Measurements from ENCODE around the gene ATAD2B.

Gene ATAD2B

GRCh38 chr2:23905155-23905554, 21.8 kb downstream of the ATAD2B start:
- no peak for DNase-seq

- no peak for DNase-seq
Observed at GRCh38 chr2:23904692-23905091, 22.2 kb downstream of the ATAD2B start.

- DNase-seq = no peak
Observed at GRCh38 chr2:23904215-23904614, 22.7 kb downstream of the ATAD2B start.

GRCh38 chr2:23903034-23903433, 23.9 kb downstream of the ATAD2B start:
- DNase-seq = no peak

- DNase-seq = no peak
Observed at GRCh38 chr2:23901966-23902846, 24.7 kb downstream of the ATAD2B start.

GRCh38 chr2:23900541-23901322, 26.2 kb downstream of the ATAD2B start:
- no peak for DNase-seq

- no peak for DNase-seq
Observed at GRCh38 chr2:23900133-23900532, 26.8 kb downstream of the ATAD2B start.

GRCh38 chr2:23871206-23871605, 55.7 kb downstream of the ATAD2B start:
- DNase-seq = no peak

- no peak for DNase-seq
Observed at GRCh38 chr2:23867449-23867848, 59.5 kb downstream of the ATAD2B start.

GRCh38 chr2:23862716-23863426, 64.1 kb downstream of the ATAD2B start:
- DNase-seq = peak; percentile 8

GRCh38 chr2:23861952-23862351, 65.0 kb downstream of the ATAD2B start:
- DNase-seq = no peak

- no peak for DNase-seq
Observed at GRCh38 chr2:23859983-23860382, 66.9 kb downstream of the ATAD2B start.

- no peak for DNase-seq
Observed at GRCh38 chr2:23859234-23859633, 67.7 kb downstream of the ATAD2B start.

- DNase-seq = no peak
Observed at GRCh38 chr2:23850564-23851256, 76.2 kb downstream of the ATAD2B start.

GRCh38 chr2:23844905-23845304, 82.0 kb downstream of the ATAD2B start:
- no peak for DNase-seq

GRCh38 chr2:23843051-23843976, 83.6 kb downstream of the ATAD2B start:
- DNase-seq = no peak

GRCh38 chr2:23839919-23840578, 86.9 kb downstream of the ATAD2B start:
- DNase-seq = no peak

GRCh38 chr2:23838996-23839395, 87.9 kb downstream of the ATAD2B start:
- no peak for DNase-seq

- no peak for DNase-seq
Observed at GRCh38 chr2:23838581-23838980, 88.3 kb downstream of the ATAD2B start.

- no peak for DNase-seq
Observed at GRCh38 chr2:23837871-23838270, 89.1 kb downstream of the ATAD2B start.

GRCh38 chr2:23836971-23837565, 89.9 kb downstream of the ATAD2B start:
- DNase-seq = no peak
